ENCODE results near the gene FHIT.

Gene FHIT

DNA sequence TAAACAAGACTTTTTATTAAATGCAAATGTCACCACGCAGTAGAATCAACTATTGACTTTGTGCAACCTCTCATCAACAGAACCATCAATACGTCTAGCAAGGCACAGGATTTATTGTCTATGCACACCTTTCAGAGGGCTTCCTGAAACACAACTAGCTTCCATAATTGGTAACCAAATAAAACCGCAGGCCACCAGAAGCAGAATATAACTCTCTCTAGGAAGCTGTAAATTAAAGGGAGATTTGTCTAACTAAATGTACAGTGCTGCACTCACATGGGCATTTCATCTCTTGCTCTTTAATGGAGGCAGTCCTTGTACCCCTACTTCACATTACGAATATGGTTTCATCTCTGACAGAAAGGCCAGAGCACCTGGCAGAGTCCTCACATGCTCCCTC lies 93.0 kb downstream of the FHIT start:
- Histone ChIP-seq H3K27ac (ENCODE audit: insufficient read depth, low read length, poor library complexity, severe bottlenecking) (no peak overlapping the region), H3K36me3 (ENCODE audit: control insufficient read depth, insufficient read depth, low read length) (no peaks in the 10 kb centered on the region), H3K9me3 (ENCODE audit: control insufficient read depth, low read length) (no peaks in the 10 kb centered on the region), H3K27me3 (replicated peaks; ENCODE audit: control insufficient read depth, insufficient read depth, low read length, poor library complexity, severe bottlenecking) (no peaks in the 10 kb centered on the region), H3K4me1 (ENCODE audit: control insufficient read depth, insufficient read depth, low read length, poor library complexity, severe bottlenecking) (no peaks in the 10 kb centered on the region), H3K4me3 (ENCODE audit: insufficient read depth, low read depth, low read length, poor library complexity, severe bottlenecking) (no peak overlapping the region)
- no peak for DNase-seq

DNA sequence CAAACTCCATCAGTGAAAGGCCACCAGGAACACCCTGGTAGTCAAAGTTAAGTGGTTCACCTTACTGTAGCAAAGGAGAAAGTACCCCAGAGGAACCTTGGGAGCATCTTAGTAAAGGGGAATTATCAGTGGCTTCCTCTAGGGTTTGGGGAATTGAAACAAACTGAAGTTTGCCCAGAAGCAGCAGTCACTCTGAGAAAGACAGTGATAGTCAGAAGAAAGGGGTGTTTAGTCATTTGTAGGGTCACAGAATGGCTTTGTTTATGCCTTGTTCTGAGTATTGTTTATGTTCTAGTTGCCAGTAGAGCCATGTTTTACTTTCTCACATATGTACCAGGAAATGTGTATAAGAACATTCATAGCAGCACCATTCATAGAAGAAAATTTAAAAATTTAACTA lies 93.8 kb downstream of the FHIT start:
- Histone ChIP-seq H3K27ac (ENCODE audit: insufficient read depth, low read length, poor library complexity, severe bottlenecking) (no peak overlapping the region), H3K4me1 (ENCODE audit: control insufficient read depth, insufficient read depth, low read length, poor library complexity, severe bottlenecking) (no peaks in the 10 kb centered on the region), H3K9me3 (ENCODE audit: control insufficient read depth, low read length) (no peaks in the 10 kb centered on the region), H3K36me3 (ENCODE audit: control insufficient read depth, insufficient read depth, low read length) (no peaks in the 10 kb centered on the region), H3K27me3 (replicated peaks; ENCODE audit: control insufficient read depth, insufficient read depth, low read length, poor library complexity, severe bottlenecking) (no peaks in the 10 kb centered on the region), H3K4me3 (ENCODE audit: insufficient read depth, low read depth, low read length, poor library complexity, severe bottlenecking) (no peak overlapping the region)
- no peak for DNase-seq

DNA sequence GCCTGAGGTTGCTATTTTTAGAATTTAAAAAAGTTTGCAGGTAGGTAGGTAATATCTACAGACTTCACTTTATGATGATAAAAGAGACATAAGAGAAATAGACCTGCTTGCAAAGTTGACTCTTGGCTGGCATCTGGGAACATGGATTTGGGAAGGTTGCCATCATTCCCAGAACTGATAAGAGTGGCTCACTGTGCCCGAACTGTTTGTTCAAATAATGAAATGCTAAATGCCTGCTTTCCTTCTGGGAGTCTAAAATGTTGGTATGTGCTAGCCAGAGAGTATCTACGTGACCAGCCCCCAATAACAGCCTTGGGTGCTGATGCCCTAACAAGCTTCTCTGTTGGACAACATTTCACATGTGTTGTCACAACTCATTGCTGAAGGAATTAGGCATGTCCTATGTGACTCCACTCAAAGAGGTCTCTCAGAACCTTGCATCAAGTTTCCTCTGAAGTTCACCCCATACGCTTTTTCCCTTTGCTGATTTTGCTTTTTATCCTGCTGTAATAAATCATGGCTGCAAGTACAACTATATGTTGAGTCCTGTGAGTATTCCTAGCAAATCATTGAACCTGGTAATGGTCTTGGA lies 95.5 kb downstream of the FHIT start:
- no peaks in the 10 kb centered on the region for H3K27me3 ChIP-seq (replicated peaks; ENCODE audit: control insufficient read depth, insufficient read depth, low read length, poor library complexity, severe bottlenecking)
- no peaks in the 10 kb centered on the region for H3K4me1 ChIP-seq (ENCODE audit: control insufficient read depth, insufficient read depth, low read length, poor library complexity, severe bottlenecking)
- no peak overlapping the region for H3K27ac ChIP-seq (ENCODE audit: insufficient read depth, low read length, poor library complexity, severe bottlenecking)
- H3K36me3 ChIP-seq (ENCODE audit: control insufficient read depth, insufficient read depth, low read length) = no peaks in the 10 kb centered on the region
- no peaks in the 10 kb centered on the region for H3K9me3 ChIP-seq (ENCODE audit: control insufficient read depth, low read length)
- no peak overlapping the region for H3K4me3 ChIP-seq (ENCODE audit: insufficient read depth, low read depth, low read length, poor library complexity, severe bottlenecking)
- DNase-seq = no peak

DNA sequence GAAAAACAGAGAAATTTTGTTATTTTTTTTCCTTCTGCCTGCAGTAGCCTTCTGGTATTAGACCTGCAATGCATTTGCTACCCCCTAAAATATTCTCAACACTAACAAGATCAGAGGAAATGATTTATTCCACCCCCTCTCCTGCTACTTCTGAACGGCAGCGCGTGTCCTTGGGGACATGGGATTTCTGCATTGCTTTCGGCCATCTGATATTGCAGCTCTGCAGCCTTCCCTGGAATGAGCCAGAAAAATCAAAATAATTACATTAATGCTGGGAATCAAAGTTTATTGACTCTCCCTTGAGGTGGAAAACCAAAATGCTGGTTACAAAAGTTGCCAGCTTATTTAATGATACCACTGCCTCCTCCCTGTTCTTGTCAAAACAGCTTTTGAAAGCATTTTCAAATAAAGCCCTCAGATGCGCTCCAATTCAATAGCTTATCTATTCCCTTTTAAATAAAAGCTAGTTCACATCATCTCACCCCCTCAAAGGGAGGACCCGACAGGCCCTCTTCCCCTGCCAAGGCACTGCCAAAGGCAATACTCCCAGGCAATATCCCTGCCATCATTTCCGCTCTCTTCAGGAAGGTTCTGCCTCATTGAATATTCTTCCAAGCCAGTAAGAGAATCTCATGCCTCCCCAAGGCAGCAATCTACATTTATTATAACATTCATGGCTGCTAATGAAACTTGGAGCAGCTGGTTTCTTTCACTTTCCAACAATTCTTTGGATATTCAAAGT lies 96.6 kb downstream of the FHIT start:
- H3K4me1 ChIP-seq (ENCODE audit: control insufficient read depth, insufficient read depth, low read length, poor library complexity, severe bottlenecking) = no peaks in the 10 kb centered on the region
- H3K27ac ChIP-seq (ENCODE audit: insufficient read depth, low read length, poor library complexity, severe bottlenecking) = no peak overlapping the region
- DNase-seq = no peak
- H3K36me3 ChIP-seq (ENCODE audit: control insufficient read depth, insufficient read depth, low read length) = no peaks in the 10 kb centered on the region
- no peaks in the 10 kb centered on the region for H3K9me3 ChIP-seq (ENCODE audit: control insufficient read depth, low read length)
- H3K4me3 ChIP-seq (ENCODE audit: insufficient read depth, low read depth, low read length, poor library complexity, severe bottlenecking) = no peak overlapping the region
- no peaks in the 10 kb centered on the region for H3K27me3 ChIP-seq (replicated peaks; ENCODE audit: control insufficient read depth, insufficient read depth, low read length, poor library complexity, severe bottlenecking)

DNA sequence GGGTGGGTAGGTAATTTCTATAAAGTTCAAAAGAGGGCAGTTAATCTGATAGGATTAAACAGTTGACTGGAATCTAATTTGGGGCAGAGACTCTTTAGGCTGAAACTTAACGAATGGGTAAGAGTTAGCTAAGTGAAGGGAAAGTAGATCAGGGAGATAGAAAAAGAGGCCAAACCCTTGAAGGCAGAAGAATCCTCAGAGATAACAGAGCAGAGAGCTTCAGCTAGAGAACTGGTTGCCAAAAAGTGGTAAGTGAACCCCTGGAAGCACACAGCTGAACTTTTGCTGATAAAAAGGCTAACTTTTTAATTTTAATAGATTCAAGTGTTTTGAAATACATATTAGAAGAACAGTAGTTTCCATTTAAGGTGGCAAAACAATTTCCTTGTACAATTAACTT lies 99.2 kb downstream of the FHIT start:
- Histone ChIP-seq H3K27ac (ENCODE audit: insufficient read depth, low read length, poor library complexity, severe bottlenecking) (no peak overlapping the region), H3K9me3 (ENCODE audit: control insufficient read depth, low read length) (no peaks in the 10 kb centered on the region), H3K4me1 (ENCODE audit: control insufficient read depth, insufficient read depth, low read length, poor library complexity, severe bottlenecking) (no peaks in the 10 kb centered on the region), H3K36me3 (ENCODE audit: control insufficient read depth, insufficient read depth, low read length) (no peaks in the 10 kb centered on the region), H3K27me3 (replicated peaks; ENCODE audit: control insufficient read depth, insufficient read depth, low read length, poor library complexity, severe bottlenecking) (no peaks in the 10 kb centered on the region), H3K4me3 (ENCODE audit: insufficient read depth, low read depth, low read length, poor library complexity, severe bottlenecking) (no peak overlapping the region)
- no peak for DNase-seq

DNA sequence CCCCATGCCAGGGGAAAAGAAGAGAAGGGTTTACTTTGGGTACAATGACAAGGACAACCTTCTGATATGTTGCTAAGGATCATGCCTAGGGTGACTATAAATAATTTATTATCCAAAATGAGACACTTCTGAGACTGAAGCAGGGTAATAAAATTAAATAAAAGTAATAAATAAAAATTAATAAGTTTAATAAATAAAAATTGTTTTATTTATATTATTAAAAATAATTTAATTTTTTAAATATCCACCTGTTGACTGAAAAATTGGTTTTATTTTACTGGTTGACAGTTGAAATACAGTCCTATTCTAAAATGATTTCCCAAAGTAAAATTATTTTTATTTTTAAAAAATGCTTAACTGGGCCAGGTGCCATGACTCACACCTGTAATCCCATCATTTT lies 102.0 kb downstream of the FHIT start:
- H3K27me3 ChIP-seq (replicated peaks; ENCODE audit: control insufficient read depth, insufficient read depth, low read length, poor library complexity, severe bottlenecking) = no peaks in the 10 kb centered on the region
- no peak overlapping the region for H3K27ac ChIP-seq (ENCODE audit: insufficient read depth, low read length, poor library complexity, severe bottlenecking)
- no peaks in the 10 kb centered on the region for H3K9me3 ChIP-seq (ENCODE audit: control insufficient read depth, low read length)
- no peak for DNase-seq
- no peak overlapping the region for H3K4me3 ChIP-seq (ENCODE audit: insufficient read depth, low read depth, low read length, poor library complexity, severe bottlenecking)
- no peaks in the 10 kb centered on the region for H3K36me3 ChIP-seq (ENCODE audit: control insufficient read depth, insufficient read depth, low read length)
- H3K4me1 ChIP-seq (ENCODE audit: control insufficient read depth, insufficient read depth, low read length, poor library complexity, severe bottlenecking) = no peaks in the 10 kb centered on the region

DNA sequence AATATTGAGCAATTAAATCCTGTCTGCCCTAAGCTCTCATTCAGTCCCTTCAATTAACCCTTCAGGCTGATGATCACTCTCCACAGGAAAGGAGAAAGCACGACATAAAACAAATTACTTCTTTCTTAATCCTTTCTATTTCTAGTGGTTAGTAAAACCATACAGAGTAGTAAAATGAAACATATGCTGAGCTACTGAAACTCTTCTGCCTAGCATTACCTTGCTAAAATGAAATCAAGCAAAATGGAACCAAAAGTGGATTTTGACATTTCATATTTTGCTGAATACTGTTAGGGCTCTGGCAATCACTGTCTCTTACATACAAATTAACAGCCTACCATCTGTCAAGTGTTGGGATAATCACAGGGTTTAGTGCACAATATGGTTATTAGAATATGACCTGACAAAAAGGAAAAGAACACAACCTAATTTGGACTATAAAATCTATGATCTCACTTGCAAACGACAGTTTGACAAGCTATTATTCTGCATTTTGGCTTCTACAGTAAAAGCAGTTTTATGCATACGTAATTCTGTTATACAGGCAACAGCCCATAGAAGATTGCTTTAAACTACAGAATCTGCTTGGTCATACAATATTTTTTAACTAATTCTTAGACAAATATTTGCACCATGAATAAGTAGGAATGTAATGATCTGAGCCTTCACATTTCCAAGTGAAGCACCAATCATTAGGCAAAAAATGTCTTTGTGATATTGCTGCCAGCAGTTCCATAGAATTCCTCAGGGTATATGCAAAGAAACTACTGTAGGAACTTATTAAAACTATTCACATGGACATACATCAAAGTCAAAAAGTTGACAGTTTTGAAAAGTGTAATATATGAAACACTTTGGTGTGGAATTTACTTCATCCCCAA lies 105.0 kb downstream of the FHIT start:
- Histone ChIP-seq H3K4me1 (ENCODE audit: control insufficient read depth, insufficient read depth, low read length, poor library complexity, severe bottlenecking) (no peaks in the 10 kb centered on the region), H3K9me3 (ENCODE audit: control insufficient read depth, low read length) (no peaks in the 10 kb centered on the region), H3K27ac (ENCODE audit: insufficient read depth, low read length, poor library complexity, severe bottlenecking) (no peak overlapping the region), H3K36me3 (ENCODE audit: control insufficient read depth, insufficient read depth, low read length) (no peaks in the 10 kb centered on the region), H3K27me3 (replicated peaks; ENCODE audit: control insufficient read depth, insufficient read depth, low read length, poor library complexity, severe bottlenecking) (no peaks in the 10 kb centered on the region), H3K4me3 (ENCODE audit: insufficient read depth, low read depth, low read length, poor library complexity, severe bottlenecking) (no peak overlapping the region)
- DNase-seq = no peak

DNA sequence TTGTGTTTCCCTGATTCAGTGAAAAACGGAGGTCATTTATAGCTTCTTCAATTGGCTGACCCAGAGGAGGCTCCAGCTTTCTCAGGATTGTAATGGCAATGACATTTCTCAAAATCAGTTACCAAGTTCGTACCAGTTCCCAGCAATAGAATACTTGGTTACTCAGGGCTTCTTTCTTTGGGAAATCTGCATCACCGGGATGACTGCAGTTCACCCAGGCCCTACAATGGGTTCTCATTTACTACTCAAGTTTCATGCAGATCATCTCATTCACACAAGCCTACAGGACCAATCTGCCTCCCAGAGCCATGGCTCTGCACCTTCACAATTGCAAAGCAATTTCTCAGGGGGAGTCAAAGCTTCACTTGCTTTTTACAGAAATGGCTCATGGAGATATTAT lies 109.6 kb downstream of the FHIT start:
- H3K36me3 ChIP-seq (ENCODE audit: control insufficient read depth, insufficient read depth, low read length) = no peaks in the 10 kb centered on the region
- no peaks in the 10 kb centered on the region for H3K27me3 ChIP-seq (replicated peaks; ENCODE audit: control insufficient read depth, insufficient read depth, low read length, poor library complexity, severe bottlenecking)
- H3K4me3 ChIP-seq (ENCODE audit: insufficient read depth, low read depth, low read length, poor library complexity, severe bottlenecking) = no peak overlapping the region
- H3K27ac ChIP-seq (ENCODE audit: insufficient read depth, low read length, poor library complexity, severe bottlenecking) = no peak overlapping the region
- DNase-seq = no peak
- no peaks in the 10 kb centered on the region for H3K9me3 ChIP-seq (ENCODE audit: control insufficient read depth, low read length)
- H3K4me1 ChIP-seq (ENCODE audit: control insufficient read depth, insufficient read depth, low read length, poor library complexity, severe bottlenecking) = no peaks in the 10 kb centered on the region

DNA sequence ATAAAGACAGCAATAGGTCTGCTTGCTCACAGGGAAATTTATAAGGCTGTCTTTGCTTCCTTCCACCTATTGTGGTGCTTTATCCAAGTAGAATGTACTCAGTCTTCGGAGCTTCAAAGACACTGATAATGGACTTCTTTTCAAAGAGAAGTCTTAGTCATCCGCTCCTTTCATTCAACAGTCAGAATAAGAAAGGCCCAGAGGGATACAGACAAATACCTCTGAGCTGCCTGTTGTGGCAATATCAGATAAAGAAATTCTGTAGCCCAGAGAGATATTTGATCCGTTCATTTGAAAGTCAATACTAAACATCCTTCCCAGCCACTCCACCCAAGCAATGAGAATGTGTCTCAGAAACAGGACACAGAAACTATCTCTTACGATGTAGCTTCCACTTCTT lies 110.0 kb downstream of the FHIT start:
- H3K27me3 ChIP-seq (replicated peaks; ENCODE audit: control insufficient read depth, insufficient read depth, low read length, poor library complexity, severe bottlenecking) = no peaks in the 10 kb centered on the region
- H3K4me3 ChIP-seq (ENCODE audit: insufficient read depth, low read depth, low read length, poor library complexity, severe bottlenecking) = no peak overlapping the region
- no peaks in the 10 kb centered on the region for H3K4me1 ChIP-seq (ENCODE audit: control insufficient read depth, insufficient read depth, low read length, poor library complexity, severe bottlenecking)
- no peak for DNase-seq
- H3K36me3 ChIP-seq (ENCODE audit: control insufficient read depth, insufficient read depth, low read length) = no peaks in the 10 kb centered on the region
- no peaks in the 10 kb centered on the region for H3K9me3 ChIP-seq (ENCODE audit: control insufficient read depth, low read length)
- no peak overlapping the region for H3K27ac ChIP-seq (ENCODE audit: insufficient read depth, low read length, poor library complexity, severe bottlenecking)

DNA sequence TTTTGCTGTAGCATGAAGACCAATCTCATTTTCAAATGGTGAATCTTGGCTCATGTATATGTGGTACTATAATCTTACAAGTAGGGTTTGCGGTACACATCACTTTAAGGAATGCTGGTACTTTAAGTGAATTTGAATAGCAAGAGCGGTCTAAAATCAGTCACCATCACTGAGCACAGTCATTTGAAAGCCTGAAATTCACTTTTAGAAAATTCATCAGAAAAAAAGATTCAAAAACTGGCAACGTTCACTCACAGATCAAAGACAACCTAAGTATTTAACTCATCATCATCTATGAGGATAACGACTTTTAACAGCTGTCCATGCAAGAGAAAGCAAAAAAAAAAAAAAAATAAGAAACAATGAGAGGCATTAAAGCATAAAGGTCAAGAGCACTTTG lies 111.6 kb downstream of the FHIT start:
- Histone ChIP-seq H3K36me3 (ENCODE audit: control insufficient read depth, insufficient read depth, low read length) (no peaks in the 10 kb centered on the region), H3K4me3 (ENCODE audit: insufficient read depth, low read depth, low read length, poor library complexity, severe bottlenecking) (no peak overlapping the region), H3K9me3 (ENCODE audit: control insufficient read depth, low read length) (no peaks in the 10 kb centered on the region), H3K27me3 (replicated peaks; ENCODE audit: control insufficient read depth, insufficient read depth, low read length, poor library complexity, severe bottlenecking) (no peaks in the 10 kb centered on the region), H3K4me1 (ENCODE audit: control insufficient read depth, insufficient read depth, low read length, poor library complexity, severe bottlenecking) (no peaks in the 10 kb centered on the region), H3K27ac (ENCODE audit: insufficient read depth, low read length, poor library complexity, severe bottlenecking) (no peak overlapping the region)
- no peak for DNase-seq
